Measurements from ENCODE around the gene HDAC4.

DNA sequence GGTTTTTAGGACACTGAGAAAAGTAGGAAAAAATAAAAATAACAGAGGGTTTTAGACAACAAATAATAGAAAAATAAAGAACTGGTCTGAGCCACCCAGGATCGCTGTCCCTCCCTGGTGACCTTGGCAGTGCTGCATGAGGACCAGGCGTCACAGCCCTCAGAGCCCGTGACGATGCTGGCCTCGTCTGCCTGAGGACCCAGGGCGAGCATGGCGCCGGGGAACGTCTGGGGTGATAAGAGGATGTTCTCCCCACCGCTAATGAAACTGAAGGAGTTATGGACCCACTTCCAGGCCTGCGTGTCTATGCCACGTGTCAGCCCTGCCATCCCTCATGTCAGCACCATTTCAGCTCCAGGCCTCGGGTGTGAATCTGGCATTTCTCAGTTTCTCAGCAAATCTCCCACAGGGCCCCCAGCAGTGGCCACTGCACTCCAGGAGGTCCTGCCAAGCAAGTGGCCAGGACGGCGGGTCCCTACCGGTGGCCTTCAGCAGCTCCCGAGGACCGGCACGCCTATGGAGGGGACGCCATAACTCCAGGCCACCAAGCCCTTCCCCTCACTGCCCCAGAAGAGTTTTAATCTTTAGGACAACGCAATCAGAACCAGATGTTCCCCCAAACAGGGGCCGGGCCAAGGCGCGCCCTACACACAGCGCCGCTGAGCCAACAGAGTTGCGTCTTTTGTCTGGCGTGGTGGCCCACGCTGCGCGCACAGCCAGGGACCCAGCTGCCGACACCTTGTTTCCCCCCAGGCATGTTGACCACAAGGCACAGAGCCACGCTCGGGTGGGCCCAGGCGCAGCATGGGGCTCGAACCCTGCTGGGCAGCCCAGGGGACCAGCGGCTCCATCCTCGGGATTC lies 373.2 kb downstream of the HDAC4 start:
- TF ChIP-seq, protein P1, sequence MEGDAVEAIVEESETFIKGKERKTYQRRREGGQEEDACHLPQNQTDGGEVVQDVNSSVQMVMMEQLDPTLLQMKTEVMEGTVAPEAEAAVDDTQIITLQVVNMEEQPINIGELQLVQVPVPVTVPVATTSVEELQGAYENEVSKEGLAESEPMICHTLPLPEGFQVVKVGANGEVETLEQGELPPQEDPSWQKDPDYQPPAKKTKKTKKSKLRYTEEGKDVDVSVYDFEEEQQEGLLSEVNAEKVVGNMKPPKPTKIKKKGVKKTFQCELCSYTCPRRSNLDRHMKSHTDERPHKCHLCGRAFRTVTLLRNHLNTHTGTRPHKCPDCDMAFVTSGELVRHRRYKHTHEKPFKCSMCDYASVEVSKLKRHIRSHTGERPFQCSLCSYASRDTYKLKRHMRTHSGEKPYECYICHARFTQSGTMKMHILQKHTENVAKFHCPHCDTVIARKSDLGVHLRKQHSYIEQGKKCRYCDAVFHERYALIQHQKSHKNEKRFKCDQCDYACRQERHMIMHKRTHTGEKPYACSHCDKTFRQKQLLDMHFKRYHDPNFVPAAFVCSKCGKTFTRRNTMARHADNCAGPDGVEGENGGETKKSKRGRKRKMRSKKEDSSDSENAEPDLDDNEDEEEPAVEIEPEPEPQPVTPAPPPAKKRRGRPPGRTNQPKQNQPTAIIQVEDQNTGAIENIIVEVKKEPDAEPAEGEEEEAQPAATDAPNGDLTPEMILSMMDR (IDR thresholded peaks at IDR 0.05; ENCODE audit: insufficient read depth, low read length, poor library complexity, severe bottlenecking), result no peak
- no peak for TF ChIP-seq EZH2phosphoT487 (conservative IDR thresholded peaks at IDR 0.05; ENCODE audit: low read length)
